ENCODE data around the gene BPHL. TPM values are rescaled to one million over a fixed set of nuclear protein-coding genes. Genes with fewer than 3 reads are reported as not detected.

BPHL gene
- total RNA-seq (10 to 100 TPM; 16.8 TPM), polyA plus RNA-seq (ENCODE audit: insufficient read depth, low read depth, low replicate concordance) (14.3 TPM)
- long read RNA-seq, donor 1, transcript BPHL-203 (7 exons, 1,928 nt) = major isoform, 15 of 44 reads
- long read RNA-seq, donor 1, partial matches to known transcripts = 9 of 44 reads
- long read RNA-seq, donor 1, other reads (novel, unspliced or antisense) = 20 of 44 reads
- long read RNA-seq, donor 2, transcript BPHL-203 (7 exons, 1,928 nt) = major isoform, 12 of 15 reads
- long read RNA-seq, donor 2, partial matches to known transcripts = 0 of 15 reads
- long read RNA-seq, donor 2, other reads (novel, unspliced or antisense) = 0 of 15 reads

GRCh38 chr6:3118353-3119039 is at the start of gene BPHL:
Gene BPHL (plus strand): TSS chr6:3118711. CDS start chr6:3118741, 30 bp downstream.
- Histone ChIP-seq H3K27me3 (no peaks in the 10 kb centered on the region), H3K4me1 (peaks cover 3% of the 10 kb centered on the region), H3K27ac (peak within 1 kb of the TSS; percentile 81 to 92), H3K4me3 (peak within 1 kb of the TSS; percentile 74 to 95), H3K36me3 (ENCODE audit: low read depth, missing control alignments) (no peaks in the 10 kb centered on the region), H3K9me3 (no peaks in the 10 kb centered on the region)
- intact Hi-C loops (cut with DNase I; ENCODE audit: low total_unique reads) = no loop called here
- peak; percentile 98 for DNase-seq
- TF ChIP-seq POLR2A (IDR thresholded peaks at IDR 0.05) = peak; percentile 44
- TF ChIP-seq CTCF (IDR thresholded peaks at IDR 0.05) = no peak
- WGBS, 2 donors = 0 to 1% methylated on average over 1 to 32 of the region's 89 CpGs

- intact Hi-C loops (cut with DNase I; ENCODE audit: low total_unique reads) = no loop called here
- TF ChIP-seq CTCF (IDR thresholded peaks at IDR 0.05) = no peak
- TF ChIP-seq POLR2A (IDR thresholded peaks at IDR 0.05) = no peak
- WGBS, 2 donors = 64 to 83% methylated on average over 2 of the region's 2 CpGs
- no peaks in the 10 kb centered on the region for H3K27me3 ChIP-seq
- no peaks in the 10 kb centered on the region for H3K36me3 ChIP-seq (ENCODE audit: low read depth, missing control alignments)
- H3K9me3 ChIP-seq = no peaks in the 10 kb centered on the region
- no peak for DNase-seq
- H3K4me3 ChIP-seq = no peak overlapping the region
- H3K27ac ChIP-seq = no peak overlapping the region
- peaks cover 4% of the 10 kb centered on the region for H3K4me1 ChIP-seq
These were observed 46.9 kb upstream of the BPHL start for GRCh38 chr6:3071568-3071967.

GRCh38 chr6:3072798-3073197 is 45.7 kb upstream of the BPHL start:
- H3K4me1 ChIP-seq = peaks cover 4% of the 10 kb centered on the region
- no peak overlapping the region for H3K27ac ChIP-seq
- H3K9me3 ChIP-seq = no peaks in the 10 kb centered on the region
- WGBS, 2 donors = 79 to 92% methylated on average over 7 of the region's 7 CpGs
- no peaks in the 10 kb centered on the region for H3K36me3 ChIP-seq (ENCODE audit: low read depth, missing control alignments)
- intact Hi-C loops (cut with DNase I; ENCODE audit: low total_unique reads) = no loop called here
- no peaks in the 10 kb centered on the region for H3K27me3 ChIP-seq
- H3K4me3 ChIP-seq = no peak overlapping the region
- no peak for DNase-seq
- no peak for TF ChIP-seq CTCF (IDR thresholded peaks at IDR 0.05)
- no peak for TF ChIP-seq POLR2A (IDR thresholded peaks at IDR 0.05)

- DNase-seq = no peak
- H3K27me3 ChIP-seq = no peaks in the 10 kb centered on the region
- WGBS, 2 donors = 93 to 96% methylated on average over 11 of the region's 11 CpGs
- H3K9me3 ChIP-seq = no peaks in the 10 kb centered on the region
- intact Hi-C loops (cut with DNase I; ENCODE audit: low total_unique reads) = no loop called here
- TF ChIP-seq CTCF (IDR thresholded peaks at IDR 0.05) (no peak), POLR2A (IDR thresholded peaks at IDR 0.05) (no peak)
- no peak overlapping the region for H3K27ac ChIP-seq
- no peak overlapping the region for H3K4me3 ChIP-seq
- no peaks in the 10 kb centered on the region for H3K36me3 ChIP-seq (ENCODE audit: low read depth, missing control alignments)
- H3K4me1 ChIP-seq = peaks cover 4% of the 10 kb centered on the region
These were observed 45.1 kb upstream of the BPHL start for GRCh38 chr6:3073382-3073781.

Data from testis (tissue), 5 donors.